Fibroblast of lung (primary cell): ENCODE results near the gene MCF2L.

Source experiments
- EZH2 ChIP-seq: IDR thresholded peaks from 2 replicates; pipeline ENCODE4 v1.5.1; 2012; ENCODE audit warnings: low read length, control low read depth, mild to moderate bottlenecking; ENCODE audit errors: missing control alignments
- TF ChIP-seq, protein P1 (sequence below), 2 donors: IDR thresholded peaks in 1 of 2; conservative IDR thresholded peaks in 1 of 2; 1 replicate in 1 of 2; 2 replicates in 1 of 2; pipeline ENCODE4 v1.5.1; 2011 to 2012; ENCODE audit warnings: low read length in 2 of 2, control low read depth in 1 of 2, inconsistent platforms in 1 of 2, low read depth in 1 of 2, mild to moderate bottlenecking in 1 of 2

GRCh38 chr13:113033054-113033850 lies 64.2 kb downstream of the MCF2L start:
- TF ChIP-seq, protein P1, sequence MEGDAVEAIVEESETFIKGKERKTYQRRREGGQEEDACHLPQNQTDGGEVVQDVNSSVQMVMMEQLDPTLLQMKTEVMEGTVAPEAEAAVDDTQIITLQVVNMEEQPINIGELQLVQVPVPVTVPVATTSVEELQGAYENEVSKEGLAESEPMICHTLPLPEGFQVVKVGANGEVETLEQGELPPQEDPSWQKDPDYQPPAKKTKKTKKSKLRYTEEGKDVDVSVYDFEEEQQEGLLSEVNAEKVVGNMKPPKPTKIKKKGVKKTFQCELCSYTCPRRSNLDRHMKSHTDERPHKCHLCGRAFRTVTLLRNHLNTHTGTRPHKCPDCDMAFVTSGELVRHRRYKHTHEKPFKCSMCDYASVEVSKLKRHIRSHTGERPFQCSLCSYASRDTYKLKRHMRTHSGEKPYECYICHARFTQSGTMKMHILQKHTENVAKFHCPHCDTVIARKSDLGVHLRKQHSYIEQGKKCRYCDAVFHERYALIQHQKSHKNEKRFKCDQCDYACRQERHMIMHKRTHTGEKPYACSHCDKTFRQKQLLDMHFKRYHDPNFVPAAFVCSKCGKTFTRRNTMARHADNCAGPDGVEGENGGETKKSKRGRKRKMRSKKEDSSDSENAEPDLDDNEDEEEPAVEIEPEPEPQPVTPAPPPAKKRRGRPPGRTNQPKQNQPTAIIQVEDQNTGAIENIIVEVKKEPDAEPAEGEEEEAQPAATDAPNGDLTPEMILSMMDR (conservative IDR thresholded peaks at IDR 0.05 in 1 of 2, IDR thresholded peaks at IDR 0.05 in 1 of 2; ENCODE audit: low read depth in 1 of 2, low read length in 2 of 2), result no peak
- TF ChIP-seq EZH2, result no peak
